HG02973 (cell line): ENCODE data around the gene RETREG3.
"Not testable (repeated sequence)": the region's sequence is repeated elsewhere in the genome, so short reads cannot be mapped to it uniquely, and the experiment has no call there.

Experiments
- ATAC-seq: cut with Tn5 transposase; IDR thresholded peaks from one replicate; pipeline ENCODE4 v1.9.1; 2021; ENCODE audit warnings: moderate library complexity; ENCODE audit not compliant: unreplicated experiment

Gene RETREG3

GRCh38 chr17:42574463-42574862 lies 34.7 kb downstream of the RETREG3 start:
- no peak for ATAC-seq

- no peak for ATAC-seq
These were observed 36.1 kb downstream of the RETREG3 start for GRCh38 chr17:42573095-42573494.

- ATAC-seq, result no peak
These were observed 37.5 kb downstream of the RETREG3 start for GRCh38 chr17:42571435-42572225.

- no peak for ATAC-seq
These were observed 40.6 kb downstream of the RETREG3 start for GRCh38 chr17:42568341-42569111.

GRCh38 chr17:42566883-42567573 lies 42.1 kb downstream of the RETREG3 start, which contains the start of gene MLX:
Gene MLX (plus strand): TSS chr17:42567100. CDS start chr17:42567125, 25 bp downstream.
- ATAC-seq, result peak; percentile 51

GRCh38 chr17:42566215-42566882 lies 42.8 kb downstream of the RETREG3 start:
- peak; percentile 15 for ATAC-seq

- no peak for ATAC-seq
These were observed 43.5 kb downstream of the RETREG3 start for GRCh38 chr17:42565523-42566214.

- ATAC-seq, result no peak
These were observed 44.2 kb downstream of the RETREG3 start for GRCh38 chr17:42564815-42565522.

GRCh38 chr17:42563950-42564349 lies 45.2 kb downstream of the RETREG3 start:
- ATAC-seq, result no peak

- no peak for ATAC-seq
These were observed 45.6 kb downstream of the RETREG3 start for GRCh38 chr17:42563543-42563942.

GRCh38 chr17:42563143-42563509 lies 46.0 kb downstream of the RETREG3 start:
- no peak for ATAC-seq

- ATAC-seq, result no peak
These were observed 46.6 kb downstream of the RETREG3 start for GRCh38 chr17:42562388-42563142.

- ATAC-seq, result no peak
These were observed 47.2 kb downstream of the RETREG3 start, which contains the start of gene COASY for GRCh38 chr17:42561897-42562387. Gene COASY (plus strand): TSS chr17:42562148. CDS start chr17:42562623, 475 bp downstream.

- ATAC-seq, result no peak
These were observed 48.9 kb downstream of the RETREG3 start for GRCh38 chr17:42560246-42560645.

GRCh38 chr17:42559075-42559474 lies 50.1 kb downstream of the RETREG3 start:
- ATAC-seq, result no peak

GRCh38 chr17:42555961-42556617 lies 53.1 kb downstream of the RETREG3 start:
- ATAC-seq, result not testable (repeated sequence)

- no peak for ATAC-seq
These were observed 54.0 kb downstream of the RETREG3 start for GRCh38 chr17:42555122-42555622.
